ENCODE measurements around the gene LASP1.

The LASP1 gene

GRCh38 chr17:38877130-38877851 lies 7.4 kb downstream of the LASP1 start:
- Mint-ChIP-seq H3K4me3 (peak overlapping the region; percentile 51), H3K27ac (peak overlapping the region; percentile 89), H3K4me1 (peaks cover 95% of the 10 kb centered on the region), H3K36me3 (peaks cover 9% of the 10 kb centered on the region), H3K9me3 (no peaks in the 10 kb centered on the region), H3K27me3 (no peaks in the 10 kb centered on the region)

- Mint-ChIP-seq H3K9me3 (no peaks in the 10 kb centered on the region), H3K4me1 (peaks cover 89% of the 10 kb centered on the region), H3K4me3 (peak overlapping the region; percentile 65), H3K36me3 (peaks cover 11% of the 10 kb centered on the region), H3K27me3 (no peaks in the 10 kb centered on the region), H3K27ac (peak overlapping the region; percentile 93)
These were observed 10.2 kb downstream of the LASP1 start for GRCh38 chr17:38879878-38880665.

- Mint-ChIP-seq H3K4me1 (peaks cover 92% of the 10 kb centered on the region), H3K36me3 (peaks cover 11% of the 10 kb centered on the region), H3K27ac (peak overlapping the region; percentile 91), H3K4me3 (peak overlapping the region; percentile 66), H3K27me3 (no peaks in the 10 kb centered on the region), H3K9me3 (no peaks in the 10 kb centered on the region)
These were observed 11.8 kb downstream of the LASP1 start for GRCh38 chr17:38881600-38882191.

GRCh38 chr17:38882870-38883269 lies 13.0 kb downstream of the LASP1 start:
- Mint-ChIP-seq H3K4me1 (peaks cover 90% of the 10 kb centered on the region), H3K4me3 (peak overlapping the region; percentile 74), H3K9me3 (no peaks in the 10 kb centered on the region), H3K27me3 (no peaks in the 10 kb centered on the region), H3K36me3 (peaks cover 11% of the 10 kb centered on the region), H3K27ac (peak overlapping the region; percentile 48)

- no peaks in the 10 kb centered on the region for H3K9me3 Mint-ChIP-seq
- H3K4me1 Mint-ChIP-seq, result peaks cover 87% of the 10 kb centered on the region
- peaks cover 11% of the 10 kb centered on the region for H3K36me3 Mint-ChIP-seq
- peak overlapping the region; percentile 93 for H3K27ac Mint-ChIP-seq
- H3K27me3 Mint-ChIP-seq, result no peaks in the 10 kb centered on the region
- H3K4me3 Mint-ChIP-seq, result peak overlapping the region; percentile 74
These were observed 14.0 kb downstream of the LASP1 start for GRCh38 chr17:38883592-38884526.

- H3K4me3 Mint-ChIP-seq, result peak overlapping the region; percentile 57
- H3K9me3 Mint-ChIP-seq, result no peaks in the 10 kb centered on the region
- H3K27me3 Mint-ChIP-seq, result no peaks in the 10 kb centered on the region
- H3K36me3 Mint-ChIP-seq, result peaks cover 9% of the 10 kb centered on the region
- H3K27ac Mint-ChIP-seq, result peak overlapping the region; percentile 96
- peaks cover 88% of the 10 kb centered on the region for H3K4me1 Mint-ChIP-seq
These were observed 15.3 kb downstream of the LASP1 start for GRCh38 chr17:38885044-38885727.

- peaks cover 9% of the 10 kb centered on the region for H3K36me3 Mint-ChIP-seq
- peak overlapping the region; percentile 57 for H3K4me3 Mint-ChIP-seq
These were observed 16.1 kb downstream of the LASP1 start for GRCh38 chr17:38885728-38886642.

GRCh38 chr17:38886643-38887010 lies 16.8 kb downstream of the LASP1 start:
- H3K27me3 Mint-ChIP-seq, result no peaks in the 10 kb centered on the region
- H3K4me3 Mint-ChIP-seq, result peak overlapping the region; percentile 1
- H3K36me3 Mint-ChIP-seq, result peaks cover 5% of the 10 kb centered on the region
- H3K4me1 Mint-ChIP-seq, result peaks cover 88% of the 10 kb centered on the region
- peak overlapping the region; percentile 96 for H3K27ac Mint-ChIP-seq
- no peaks in the 10 kb centered on the region for H3K9me3 Mint-ChIP-seq

More at GRCh38 chr17:38885728-38886642, 16.1 kb downstream of the LASP1 start:
- H3K9me3 Mint-ChIP-seq, result no peaks in the 10 kb centered on the region
- H3K27me3 Mint-ChIP-seq, result no peaks in the 10 kb centered on the region
- peak overlapping the region; percentile 96 for H3K27ac Mint-ChIP-seq
- peaks cover 88% of the 10 kb centered on the region for H3K4me1 Mint-ChIP-seq

- Mint-ChIP-seq H3K4me3 (no peak overlapping the region), H3K27me3 (no peaks in the 10 kb centered on the region), H3K4me1 (peaks cover 88% of the 10 kb centered on the region), H3K9me3 (no peaks in the 10 kb centered on the region), H3K27ac (peak overlapping the region; percentile 23), H3K36me3 (no peaks in the 10 kb centered on the region)
These were observed 19.0 kb downstream of the LASP1 start for GRCh38 chr17:38888842-38889241.

- Mint-ChIP-seq H3K4me1 (peaks cover 89% of the 10 kb centered on the region), H3K4me3 (peak overlapping the region; percentile 43), H3K36me3 (no peaks in the 10 kb centered on the region), H3K27ac (peak overlapping the region; percentile 81), H3K27me3 (no peaks in the 10 kb centered on the region), H3K9me3 (no peaks in the 10 kb centered on the region)
These were observed 20.0 kb downstream of the LASP1 start for GRCh38 chr17:38889745-38890409.

- Mint-ChIP-seq H3K4me3 (peak overlapping the region; percentile 7), H3K4me1 (peaks cover 84% of the 10 kb centered on the region), H3K27me3 (no peaks in the 10 kb centered on the region), H3K36me3 (no peaks in the 10 kb centered on the region), H3K9me3 (no peaks in the 10 kb centered on the region), H3K27ac (peak overlapping the region; percentile 72)
These were observed 20.5 kb downstream of the LASP1 start for GRCh38 chr17:38890410-38890746.

- Mint-ChIP-seq H3K27me3 (no peaks in the 10 kb centered on the region), H3K27ac (peak overlapping the region; percentile 43), H3K4me3 (peak overlapping the region; percentile 12), H3K36me3 (no peaks in the 10 kb centered on the region), H3K4me1 (peaks cover 76% of the 10 kb centered on the region), H3K9me3 (no peaks in the 10 kb centered on the region)
These were observed 21.6 kb downstream of the LASP1 start for GRCh38 chr17:38891441-38891840.

- Mint-ChIP-seq H3K4me3 (peak overlapping the region; percentile 12), H3K27me3 (no peaks in the 10 kb centered on the region), H3K4me1 (peaks cover 78% of the 10 kb centered on the region)
These were observed 22.2 kb downstream of the LASP1 start for GRCh38 chr17:38892083-38892482.

More at GRCh38 chr17:38892083-38892482, 22.2 kb downstream of the LASP1 start:
- H3K36me3 Mint-ChIP-seq, result no peaks in the 10 kb centered on the region
- peak overlapping the region; percentile 43 for H3K27ac Mint-ChIP-seq
- no peaks in the 10 kb centered on the region for H3K9me3 Mint-ChIP-seq
